Measurements from ENCODE around the gene RNF146. TPM values are rescaled to one million over a fixed set of nuclear protein-coding genes. Genes with fewer than 3 reads are reported as not detected.

The RNF146 gene
- total and polyA plus RNA-seq, 2 of the 13 experiments (the other 11 are each of a cell fraction or from before 2014, with no cell fraction given) = 18.8 to 27.6 TPM

GRCh38 chr6:127266892-127267645 lies 405 bp downstream of the RNF146 start (continued):
- TF ChIP-seq ZBTB37 (CRISPR knock-in tag; IDR thresholded peaks at IDR 0.05) (no peak), ZNF274 (CRISPR knock-in tag; IDR thresholded peaks at IDR 0.05) (peak; percentile 94), ZNF256 (CRISPR knock-in tag; conservative IDR thresholded peaks at IDR 0.05) (no peak; the same call in 1 of the 2 replicates), CSRNP1 (CRISPR knock-in tag; IDR thresholded peaks at IDR 0.05) (0 out of 2 replicates have a peak, but pooled peaks have one; percentile 55), SALL2 (CRISPR knock-in tag; IDR thresholded peaks at IDR 0.05) (peak; percentile 70; the same call in 1 of the 2 replicates), NR2F1 (CRISPR knock-in tag; IDR thresholded peaks at IDR 0.05) (peak; percentile 17 to 50; a peak in 1 of 4 replicates), SMARCC2 (IDR thresholded peaks at IDR 0.05) (no peak), ZSCAN20 (CRISPR knock-in tag; IDR thresholded peaks at IDR 0.05; ENCODE audit: borderline replicate concordance) (peak; percentile 91), ETS1 (CRISPR knock-in tag; IDR thresholded peaks at IDR 0.05) (0 out of 2 replicates have a peak, but pooled peaks have one; percentile 82), HIVEP1 (CRISPR knock-in tag; IDR thresholded peaks at IDR 0.05) (peak; percentile 57; the same call in 1 of the 2 replicates), ARNT (IDR thresholded peaks at IDR 0.05) (no peak), AHDC1 (CRISPR knock-in tag; IDR thresholded peaks at IDR 0.05; ENCODE audit: borderline replicate concordance) (0 out of 2 replicates have a peak, but pooled peaks have one; percentile 25), DNMT3B (CRISPR knock-in tag; conservative IDR thresholded peaks at IDR 0.05) (0 out of 2 replicates have a peak, but pooled peaks have one; percentile 15), MED8 (CRISPR knock-in tag; IDR thresholded peaks at IDR 0.05; ENCODE audit: insufficient replicate concordance) (peak; percentile 75), GTF2F1 (IDR thresholded peaks at IDR 0.05; ENCODE audit: low read length) (no peak), ZNF550 (CRISPR knock-in tag; IDR thresholded peaks at IDR 0.05; ENCODE audit: borderline replicate concordance) (no peak), ZGPAT (CRISPR knock-in tag; IDR thresholded peaks at IDR 0.05) (peak; percentile 94; the same call in 1 of the 2 replicates)
